BJ (cell line): ENCODE measurements around the gene PRSS33. TPM values are rescaled to one million over a fixed set of nuclear protein-coding genes. Genes with fewer than 3 reads are reported as not detected.

Experiments
- CTCF ChIA-PET: fragments of 350-600 bp; formaldehyde crosslinking; extraction: SDS; loops from one replicate; lab custom pipeline; 2021; ENCODE audit warnings: antibody characterized with exemption, inconsistent platforms; lab: Yijun Ruan, JAX
- POLR2A ChIA-PET: fragments of 300-600 bp; sonication (Branson Sonifier 250); formaldehyde crosslinking; extraction: SDS; loops from one replicate; lab custom pipeline; 2021; ENCODE audit warnings: antibody characterized with exemption; lab: Charles Lee
- DNase-seq: peaks from one replicate; pipeline ENCODE4 v3.0.0-alpha.2; 2011; ENCODE audit warnings: low read depth
- H3K27me3 ChIP-seq: 2 replicates; pipeline ENCODE4 v1.6.0; 2011; ENCODE audit warnings: low read length; ENCODE audit not compliant: control insufficient read depth, insufficient read depth
- H3K36me3 ChIP-seq: 2 replicates; pipeline ENCODE4 v1.5.1; 2011; ENCODE audit warnings: low read length; ENCODE audit not compliant: control insufficient read depth, insufficient read depth
- H3K4me3 ChIP-seq: 2 replicates; pipeline ENCODE4 v1.5.1; 2011; ENCODE audit warnings: low read depth, mild to moderate bottlenecking, control low read depth, low read length
- CTCF ChIP-seq: IDR thresholded peaks from 2 replicates; pipeline ENCODE4 v1.5.1; 2011; ENCODE audit warnings: low read depth, mild to moderate bottlenecking, control low read depth, inconsistent platforms, low read length, moderate library complexity; ENCODE audit not compliant: insufficient read depth
- polyA plus RNA-seq: library from polyadenylated mRNA; depleted of rRNA; stranded (reverse); fragments of >200 nt; gene quantifications from 2 replicates; pipeline ENCODE4 v1.2.3, GENCODE V29; 2011

PRSS33 gene
- polyA plus RNA-seq, 1 experiment: not detected

GRCh38 chr16:2820836-2821486 lies 33.6 kb upstream of the PRSS33 start:
- H3K27me3 ChIP-seq: peaks cover 29% of the 10 kb centered on the region
- POLR2A ChIA-PET: no interaction called here
- TF ChIP-seq CTCF: no peak
- CTCF ChIA-PET: interaction anchor here (1.3 to 2.3 kb wide), 2 partner anchors 18 to 20 kb away, joined by 3 to 7 read pairs; no protein-coding TSS in a partner anchor
- no peaks in the 10 kb centered on the region for H3K36me3 ChIP-seq
- no peak overlapping the region for H3K4me3 ChIP-seq
- DNase-seq: no peak

- no peak for TF ChIP-seq CTCF
- Histone ChIP-seq H3K4me3 (no peak overlapping the region), H3K27me3 (peaks cover 31% of the 10 kb centered on the region), H3K36me3 (no peaks in the 10 kb centered on the region)
- ChIA-PET CTCF (interaction anchor here (1.3 to 2.3 kb wide), 2 partner anchors 18 to 20 kb away, joined by 3 to 7 read pairs; no protein-coding TSS in a partner anchor), POLR2A (no interaction called here)
- DNase-seq: no peak
Observed at GRCh38 chr16:2819939-2820835, 32.8 kb upstream of the PRSS33 start.

- TF ChIP-seq CTCF: no peak
- Histone ChIP-seq H3K4me3 (no peak overlapping the region), H3K27me3 (peaks cover 33% of the 10 kb centered on the region), H3K36me3 (no peaks in the 10 kb centered on the region)
- ChIA-PET POLR2A (no interaction called here), CTCF (interaction anchor here (1.3 kb wide), 1 partner anchor 19 kb away, joined by 3 read pairs; no protein-coding TSS in a partner anchor)
- no peak for DNase-seq
Observed at GRCh38 chr16:2819179-2819938, 32.0 kb upstream of the PRSS33 start.

GRCh38 chr16:2818272-2818876 lies 31.0 kb upstream of the PRSS33 start:
- no peak for DNase-seq
- Histone ChIP-seq H3K27me3 (peaks cover 33% of the 10 kb centered on the region), H3K36me3 (no peaks in the 10 kb centered on the region), H3K4me3 (no peak overlapping the region)
- ChIA-PET CTCF (no interaction called here), POLR2A (no interaction called here)
- no peak for TF ChIP-seq CTCF
